Measurements from ENCODE around the gene SRSF6. TPM values are rescaled to one million over a fixed set of nuclear protein-coding genes. Genes with fewer than 3 reads are reported as not detected.

Gene SRSF6
- total RNA-seq, 1 experiment from 2014 or later: 242 TPM

GRCh38 chr20:43448748-43449535, 8.8 kb upstream of the SRSF6 start:
- H3K9ac ChIP-seq (ENCODE audit: low read length): no peak overlapping the region
- no peaks in the 10 kb centered on the region for H3K79me2 ChIP-seq (ENCODE audit: insufficient read depth, low read length)
- H3K36me3 ChIP-seq (ENCODE audit: control insufficient read depth in 1 of 2, insufficient read depth in 2 of 2, low read length in 2 of 2): no peaks in the 10 kb centered on the region
- no peaks in the 10 kb centered on the region for H3K9me2 ChIP-seq (ENCODE audit: insufficient read depth)
- peak overlapping the region; percentile 91 for H2AFZ ChIP-seq (ENCODE audit: low read depth, low read length, poor library complexity, severe bottlenecking)
- ChIA-PET POLR2A (interaction anchor here (1.5 kb wide), 1 partner anchor 8 kb away, joined by 10 read pairs; the partner anchor contains the start of gene SRSF6), RAD21 (ENCODE audit: low non-redundant PET in 1 of 2, low total read pairs in 2 of 2, uncharacterized antibody in 2 of 2, unreplicated experiment in 2 of 2) (interaction anchor here in 1 of 2 experiments (1.0 to 1.2 kb wide), 2 partner anchors 243 to 631 kb away, joined by 3 to 4 read pairs; no protein-coding TSS in a partner anchor), CTCF (interaction anchor here (0.6 to 1.8 kb wide), 22 partner anchors 9 to 940 kb away, joined by 3 to 23 read pairs (median 4); partner anchors contain the start of genes JPH2 and SRSF6)
- H3K9me3 ChIP-seq (ENCODE audit: control insufficient read depth in 1 of 2, insufficient read depth in 1 of 2, low read depth in 1 of 2, low read length in 2 of 2): no peaks in the 10 kb centered on the region
- TF ChIP-seq SP1 (IDR thresholded peaks at IDR 0.05; ENCODE audit: low read depth) (no peak), FOSL1 (IDR thresholded peaks at IDR 0.05; ENCODE audit: low read depth) (no peak), RAD21 (IDR thresholded peaks at IDR 0.05; ENCODE audit: low read depth) (peak; percentile 93), CEBPB (IDR thresholded peaks at IDR 0.05; ENCODE audit: low read depth) (no peak), CBX3 (IDR thresholded peaks at IDR 0.05; ENCODE audit: low read depth) (no peak; the same call in 1 of the 2 replicates), EZH2 (IDR thresholded peaks at IDR 0.05) (no peak), POLR2AphosphoS5 (IDR thresholded peaks at IDR 0.05; ENCODE audit: low read depth, low read length) (no peak), SIN3A (IDR thresholded peaks at IDR 0.05; ENCODE audit: low read depth) (no peak), JUND (IDR thresholded peaks at IDR 0.05) (no peak), SRF (IDR thresholded peaks at IDR 0.05; ENCODE audit: low read depth) (no peak), TCF7L2 (IDR thresholded peaks at IDR 0.05; ENCODE audit: borderline replicate concordance, extremely low read depth, insufficient read depth, insufficient read length) (no peak), CTCF (IDR thresholded peaks at IDR 0.05 in 2 of 3, conservative IDR thresholded peaks at IDR 0.05 in 1 of 3; ENCODE audit: borderline replicate concordance in 1 of 3, insufficient read depth in 1 of 3, low read depth in 2 of 3, low read length in 2 of 3) (peak; percentile 68 to 86 (median 75); a peak in 5 of 6 replicates), YY1 (IDR thresholded peaks at IDR 0.05; ENCODE audit: extremely low read depth, insufficient replicate concordance, low read depth, low read length) (no peak), EGR1 (IDR thresholded peaks at IDR 0.05; ENCODE audit: low read depth) (no peak), EZH2phosphoT487 (IDR thresholded peaks at IDR 0.05; ENCODE audit: borderline replicate concordance) (no peak), ZNF274 (IDR thresholded peaks at IDR 0.05; ENCODE audit: low read depth, low read length) (no peak), ELF1 (IDR thresholded peaks at IDR 0.05; ENCODE audit: borderline replicate concordance, low read depth) (no peak)
- H3K27ac ChIP-seq (ENCODE audit: low read depth, low read length): no peak overlapping the region
- BruUV-seq (replicated peaks): no TSS peak
- DNase-seq (ENCODE audit: low read depth, low spot score) (peak; percentile 36), ATAC-seq (peak; percentile 71)
- peak overlapping the region; percentile 19; the same call in 1 of the 2 replicates for H3K4me2 ChIP-seq (ENCODE audit: low read length)
- no peaks in the 10 kb centered on the region for H3K27me3 ChIP-seq (ENCODE audit: insufficient read depth, low read length)
- peaks cover 0 to 10% of the 10 kb centered on the region in 2 experiments; a peak in 2 of 4 replicates for H3K4me1 ChIP-seq (ENCODE audit: control insufficient read depth in 1 of 2, insufficient read depth in 2 of 2, low read length in 2 of 2)
- no peaks in the 10 kb centered on the region for H4K20me1 ChIP-seq (ENCODE audit: insufficient read depth)
- intact Hi-C loops (cut with micrococcal nuclease): loop anchor here (1.0 to 5.0 kb wide), 4 partner anchors 243 to 743 kb away; no protein-coding TSS in a partner anchor
- no peak overlapping the region for H3K4me3 ChIP-seq (replicated peaks in 1 of 2; ENCODE audit: low read depth in 1 of 2, low read length in 2 of 2)

Measured in HCT116 (cell line).